Panc1 (cell line): ENCODE data around the gene AFF2. TPM values are rescaled to one million over a fixed set of nuclear protein-coding genes. Genes with fewer than 3 reads are reported as not detected.

Source experiments
- ATAC-seq: fragments of 200-7000 bp; cut with Tn5 transposase; 2 replicates; pipeline ENCODE4 v1.9.1; 2020; ENCODE audit warnings: mild to moderate bottlenecking, moderate library complexity
- BruUV-seq: library from RNA; stranded (reverse); fragments of 400-500 nt; replicated peaks from 2 replicates; lab custom pipeline; 2021; lab: Mats Ljungman, UMichigan
- CTCF ChIA-PET: fragments of 300-600 bp; sonication (Branson Sonifier 250); formaldehyde crosslinking; loops from one replicate; lab custom pipeline; 2022; ENCODE audit warnings: antibody characterized with exemption; lab: Charles Lee
- POLR2A ChIA-PET: fragments of 300-600 bp; sonication (Branson Sonifier 250); formaldehyde crosslinking; loops from one replicate; lab custom pipeline; 2022; ENCODE audit warnings: antibody characterized with exemption; lab: Charles Lee
- DNase-seq: peaks from one replicate; pipeline ENCODE4 v3.0.0-alpha.2; 2010; ENCODE audit warnings: low read depth, low spot score
- H3K27ac ChIP-seq: 2 replicates; pipeline ENCODE4 v1.5.1; 2011; ENCODE audit warnings: mild to moderate bottlenecking, low read length, inconsistent platforms
- H3K27me3 ChIP-seq: fragments of 200-500 bp; sonication (Bioruptor generic); 2 replicates; pipeline ENCODE4 v1.6.0; 2014; ENCODE audit warnings: low read length, inconsistent platforms; ENCODE audit not compliant: control insufficient read depth, insufficient read depth
- H3K36me3 ChIP-seq: fragments of 200-500 bp; sonication (Bioruptor generic); 2 replicates; pipeline ENCODE4 v1.5.1; 2014; ENCODE audit warnings: inconsistent platforms, mild to moderate bottlenecking, low read length, moderate library complexity; ENCODE audit not compliant: control insufficient read depth, insufficient read depth
- H3K4me1 ChIP-seq: 2 replicates; pipeline ENCODE4 v1.5.1; 2011; ENCODE audit warnings: inconsistent platforms, mild to moderate bottlenecking, low read length, moderate library complexity; ENCODE audit not compliant: control insufficient read depth, insufficient read depth
- H3K4me3 ChIP-seq, 2 experiments: 2 replicates each; pipeline ENCODE4 v1.5.1; 2011 to 2012; ENCODE audit warnings: low read depth in 2 of 2, low read length in 2 of 2, mild to moderate bottlenecking in 2 of 2, inconsistent platforms in 1 of 2, moderate library complexity in 1 of 2
- H3K9me3 ChIP-seq: fragments of 200-500 bp; sonication (Bioruptor generic); 2 replicates; pipeline ENCODE4 v1.5.1; 2014; ENCODE audit warnings: low read depth, mild to moderate bottlenecking, inconsistent platforms, low read length, moderate library complexity; ENCODE audit not compliant: control insufficient read depth, insufficient read depth
- POLR2AphosphoS5 ChIP-seq: IDR thresholded peaks from 2 replicates; pipeline ENCODE4 v1.6.1; 2012; ENCODE audit warnings: mild to moderate bottlenecking, low read depth, low read length, moderate library complexity
- SIN3A ChIP-seq: IDR thresholded peaks from 2 replicates; pipeline ENCODE4 v1.6.1; 2012; ENCODE audit warnings: low read depth, mild to moderate bottlenecking, low read length, moderate library complexity, borderline replicate concordance; ENCODE audit not compliant: insufficient read depth
- TCF7L2 ChIP-seq: IDR thresholded peaks from 2 replicates; pipeline ENCODE4 v1.6.1; 2011; ENCODE audit warnings: mild to moderate bottlenecking, low read depth, low read length, inconsistent platforms
- in situ Hi-C: cut with HindIII; loops from 2 replicates; pipeline ENCODE4 v1.10.0; 2016; ENCODE audit warnings: low sequenced_read_pairs, low pct_unique_long_range_greater_than_20kb
- intact Hi-C: fragments of 100-400 bp; cut with micrococcal nuclease; formaldehyde crosslinking; loops from one replicate; pipeline ENCODE4 v1.10.0; 2022; ENCODE audit not compliant: unreplicated experiment
- total RNA-seq: library from RNA; stranded (reverse); gene quantifications from one replicate; pipeline ENCODE4 v1.2.1, GENCODE V29; 2021; ENCODE audit not compliant: unreplicated experiment
- TF ChIP-seq, protein P1 (sequence below), 2 experiments: IDR thresholded peaks; 2 replicates each; pipeline ENCODE4 v1.6.1; 2011 to 2012; ENCODE audit warnings: low read depth in 2 of 2, control low read depth in 1 of 2, low read length in 1 of 2, mild to moderate bottlenecking in 1 of 2, moderate library complexity in 1 of 2; ENCODE audit not compliant: insufficient read depth in 1 of 2
- TF ChIP-seq, protein P2 (sequence below): fragments of 450-650 bp; IDR thresholded peaks from 2 replicates; pipeline ENCODE4 v1.5.1; 2017; ENCODE audit warnings: mild to moderate bottlenecking

The AFF2 gene
- total RNA-seq, 1 experiment from 2014 or later, result 0.05 TPM

DNA sequence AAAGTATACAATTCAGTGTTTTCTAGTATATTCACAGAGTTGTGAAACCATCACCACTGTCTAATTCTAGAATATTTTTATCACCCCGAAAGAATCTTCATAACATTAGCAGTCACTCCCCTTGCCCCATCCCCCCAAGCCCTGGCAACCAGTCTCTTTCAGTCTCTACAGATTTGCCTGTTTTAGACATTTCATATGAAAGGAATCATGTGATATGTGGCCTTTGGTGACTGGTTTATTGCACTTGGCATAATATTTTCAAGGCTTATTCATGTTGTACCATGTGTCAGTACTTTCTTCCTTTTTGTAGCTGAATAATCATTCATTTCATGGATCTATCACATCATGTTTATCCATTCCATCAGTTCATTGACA is 371.7 kb downstream of the AFF2 start:
- H3K36me3 ChIP-seq, result no peaks in the 10 kb centered on the region
- ATAC-seq, result no peak
- H3K27me3 ChIP-seq, result no peaks in the 10 kb centered on the region
- in situ Hi-C loops (no loop called here), intact Hi-C loops (no loop called here)
- no peaks in the 10 kb centered on the region for H3K4me1 ChIP-seq
- CTCF ChIA-PET, result no interaction called here
- no peak for DNase-seq
- POLR2A ChIA-PET, result no interaction called here
- no peaks in the 10 kb centered on the region for H3K9me3 ChIP-seq
- no TSS peak for BruUV-seq
- H3K27ac ChIP-seq, result no peak overlapping the region
- TF ChIP-seq, protein P1, sequence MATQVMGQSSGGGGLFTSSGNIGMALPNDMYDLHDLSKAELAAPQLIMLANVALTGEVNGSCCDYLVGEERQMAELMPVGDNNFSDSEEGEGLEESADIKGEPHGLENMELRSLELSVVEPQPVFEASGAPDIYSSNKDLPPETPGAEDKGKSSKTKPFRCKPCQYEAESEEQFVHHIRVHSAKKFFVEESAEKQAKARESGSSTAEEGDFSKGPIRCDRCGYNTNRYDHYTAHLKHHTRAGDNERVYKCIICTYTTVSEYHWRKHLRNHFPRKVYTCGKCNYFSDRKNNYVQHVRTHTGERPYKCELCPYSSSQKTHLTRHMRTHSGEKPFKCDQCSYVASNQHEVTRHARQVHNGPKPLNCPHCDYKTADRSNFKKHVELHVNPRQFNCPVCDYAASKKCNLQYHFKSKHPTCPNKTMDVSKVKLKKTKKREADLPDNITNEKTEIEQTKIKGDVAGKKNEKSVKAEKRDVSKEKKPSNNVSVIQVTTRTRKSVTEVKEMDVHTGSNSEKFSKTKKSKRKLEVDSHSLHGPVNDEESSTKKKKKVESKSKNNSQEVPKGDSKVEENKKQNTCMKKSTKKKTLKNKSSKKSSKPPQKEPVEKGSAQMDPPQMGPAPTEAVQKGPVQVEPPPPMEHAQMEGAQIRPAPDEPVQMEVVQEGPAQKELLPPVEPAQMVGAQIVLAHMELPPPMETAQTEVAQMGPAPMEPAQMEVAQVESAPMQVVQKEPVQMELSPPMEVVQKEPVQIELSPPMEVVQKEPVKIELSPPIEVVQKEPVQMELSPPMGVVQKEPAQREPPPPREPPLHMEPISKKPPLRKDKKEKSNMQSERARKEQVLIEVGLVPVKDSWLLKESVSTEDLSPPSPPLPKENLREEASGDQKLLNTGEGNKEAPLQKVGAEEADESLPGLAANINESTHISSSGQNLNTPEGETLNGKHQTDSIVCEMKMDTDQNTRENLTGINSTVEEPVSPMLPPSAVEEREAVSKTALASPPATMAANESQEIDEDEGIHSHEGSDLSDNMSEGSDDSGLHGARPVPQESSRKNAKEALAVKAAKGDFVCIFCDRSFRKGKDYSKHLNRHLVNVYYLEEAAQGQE (IDR thresholded peaks at IDR 0.05; ENCODE audit: insufficient read depth in 1 of 2, low read depth in 2 of 2, low read length in 1 of 2), result no peak
- H3K4me3 ChIP-seq, result no peak overlapping the region

DNA sequence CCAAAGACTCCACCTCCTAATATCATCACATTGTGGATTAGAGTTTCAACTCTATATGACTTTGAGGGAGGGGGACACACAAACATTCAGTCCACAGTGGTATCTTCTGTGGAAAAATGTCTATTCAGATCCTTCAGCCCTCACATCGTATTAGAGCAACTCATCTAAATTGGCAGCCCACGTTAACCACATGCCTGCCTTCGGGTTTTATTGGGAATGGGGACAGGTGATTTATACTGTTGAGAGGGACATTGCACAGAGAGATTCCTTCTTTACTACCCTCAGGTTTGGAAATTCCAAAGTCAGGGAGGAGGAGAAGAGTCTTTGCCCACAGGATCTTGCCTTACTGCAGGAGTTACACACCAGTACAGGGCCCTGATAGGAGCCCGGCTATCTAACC is 372.5 kb downstream of the AFF2 start:
- intact Hi-C loops, result no loop called here
- DNase-seq (no peak), ATAC-seq (no peak)
- CTCF ChIA-PET, result no interaction called here
- Histone ChIP-seq H3K36me3 (no peaks in the 10 kb centered on the region), H3K9me3 (no peaks in the 10 kb centered on the region), H3K4me1 (no peaks in the 10 kb centered on the region), H3K4me3 (no peak overlapping the region), H3K27me3 (no peaks in the 10 kb centered on the region), H3K27ac (no peak overlapping the region)
- no peak for TF ChIP-seq POLR2AphosphoS5
- TF ChIP-seq TCF7L2, result no peak
- TF ChIP-seq, protein P2, sequence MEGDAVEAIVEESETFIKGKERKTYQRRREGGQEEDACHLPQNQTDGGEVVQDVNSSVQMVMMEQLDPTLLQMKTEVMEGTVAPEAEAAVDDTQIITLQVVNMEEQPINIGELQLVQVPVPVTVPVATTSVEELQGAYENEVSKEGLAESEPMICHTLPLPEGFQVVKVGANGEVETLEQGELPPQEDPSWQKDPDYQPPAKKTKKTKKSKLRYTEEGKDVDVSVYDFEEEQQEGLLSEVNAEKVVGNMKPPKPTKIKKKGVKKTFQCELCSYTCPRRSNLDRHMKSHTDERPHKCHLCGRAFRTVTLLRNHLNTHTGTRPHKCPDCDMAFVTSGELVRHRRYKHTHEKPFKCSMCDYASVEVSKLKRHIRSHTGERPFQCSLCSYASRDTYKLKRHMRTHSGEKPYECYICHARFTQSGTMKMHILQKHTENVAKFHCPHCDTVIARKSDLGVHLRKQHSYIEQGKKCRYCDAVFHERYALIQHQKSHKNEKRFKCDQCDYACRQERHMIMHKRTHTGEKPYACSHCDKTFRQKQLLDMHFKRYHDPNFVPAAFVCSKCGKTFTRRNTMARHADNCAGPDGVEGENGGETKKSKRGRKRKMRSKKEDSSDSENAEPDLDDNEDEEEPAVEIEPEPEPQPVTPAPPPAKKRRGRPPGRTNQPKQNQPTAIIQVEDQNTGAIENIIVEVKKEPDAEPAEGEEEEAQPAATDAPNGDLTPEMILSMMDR, result no peak
- TF ChIP-seq, protein P1 (IDR thresholded peaks at IDR 0.05; ENCODE audit: insufficient read depth in 1 of 2, low read depth in 2 of 2, low read length in 1 of 2), result no peak
- TF ChIP-seq SIN3A, result no peak
- no TSS peak for BruUV-seq
- in situ Hi-C loops, result no loop called here
- POLR2A ChIA-PET, result no interaction called here
